Fibroblast of mammary gland (primary cell): ENCODE data around the gene PLXNC1.

Source experiments
- DNase-seq: peaks from one replicate; pipeline ENCODE4 v3.0.0-alpha.2; 2010; ENCODE audit warnings: low read depth
- H3K4me3 ChIP-seq: 2 replicates; pipeline ENCODE4 v1.5.1; 2011; ENCODE audit warnings: low read depth, mild to moderate bottlenecking, low read length, moderate library complexity; ENCODE audit not compliant: control insufficient read depth
- TF ChIP-seq, protein P1 (sequence below): conservative IDR thresholded peaks from 2 replicates; pipeline ENCODE4 v1.5.1; 2011; ENCODE audit warnings: low read depth, low read length, inconsistent platforms; ENCODE audit not compliant: control insufficient read depth, insufficient read depth

PLXNC1 gene

GRCh38 chr12:94191811-94192210 is 43.4 kb downstream of the PLXNC1 start:
- H3K4me3 ChIP-seq = no peak overlapping the region
- DNase-seq = no peak
- TF ChIP-seq, protein P1, sequence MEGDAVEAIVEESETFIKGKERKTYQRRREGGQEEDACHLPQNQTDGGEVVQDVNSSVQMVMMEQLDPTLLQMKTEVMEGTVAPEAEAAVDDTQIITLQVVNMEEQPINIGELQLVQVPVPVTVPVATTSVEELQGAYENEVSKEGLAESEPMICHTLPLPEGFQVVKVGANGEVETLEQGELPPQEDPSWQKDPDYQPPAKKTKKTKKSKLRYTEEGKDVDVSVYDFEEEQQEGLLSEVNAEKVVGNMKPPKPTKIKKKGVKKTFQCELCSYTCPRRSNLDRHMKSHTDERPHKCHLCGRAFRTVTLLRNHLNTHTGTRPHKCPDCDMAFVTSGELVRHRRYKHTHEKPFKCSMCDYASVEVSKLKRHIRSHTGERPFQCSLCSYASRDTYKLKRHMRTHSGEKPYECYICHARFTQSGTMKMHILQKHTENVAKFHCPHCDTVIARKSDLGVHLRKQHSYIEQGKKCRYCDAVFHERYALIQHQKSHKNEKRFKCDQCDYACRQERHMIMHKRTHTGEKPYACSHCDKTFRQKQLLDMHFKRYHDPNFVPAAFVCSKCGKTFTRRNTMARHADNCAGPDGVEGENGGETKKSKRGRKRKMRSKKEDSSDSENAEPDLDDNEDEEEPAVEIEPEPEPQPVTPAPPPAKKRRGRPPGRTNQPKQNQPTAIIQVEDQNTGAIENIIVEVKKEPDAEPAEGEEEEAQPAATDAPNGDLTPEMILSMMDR = no peak

GRCh38 chr12:94192506-94192905 is 44.1 kb downstream of the PLXNC1 start:
- DNase-seq = peak; percentile 53
- TF ChIP-seq, protein P1 = no peak
- no peak overlapping the region for H3K4me3 ChIP-seq

GRCh38 chr12:94193168-94193567 is 44.8 kb downstream of the PLXNC1 start:
- DNase-seq = no peak

DNA sequence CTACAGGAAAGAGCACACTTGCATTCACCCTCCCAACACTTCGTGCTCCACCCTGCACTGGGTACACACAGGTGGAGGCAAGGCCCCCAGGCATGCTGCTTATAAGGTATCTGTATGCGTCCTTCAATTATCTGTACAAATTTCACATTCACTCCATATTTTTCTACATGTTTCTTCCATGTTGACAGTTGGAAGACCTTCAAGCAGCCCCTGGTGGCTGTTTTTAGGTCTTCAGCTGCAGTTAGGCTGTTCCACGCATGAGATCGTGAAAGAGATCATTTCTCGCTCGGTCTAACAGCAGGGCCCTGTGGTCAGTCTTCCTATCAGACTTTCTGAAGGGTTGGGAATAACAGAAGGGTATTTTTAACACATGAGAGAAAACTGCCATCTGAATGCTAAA is 47.1 kb downstream of the PLXNC1 start:
- no peak for DNase-seq
- TF ChIP-seq, protein P1 = peak; percentile 3
- no peak overlapping the region for H3K4me3 ChIP-seq

More at GRCh38 chr12:94193168-94193567, 44.8 kb downstream of the PLXNC1 start:
- TF ChIP-seq, protein P1 = no peak
- no peak overlapping the region for H3K4me3 ChIP-seq

- H3K4me3 ChIP-seq = no peak overlapping the region
- TF ChIP-seq, protein P1 = no peak
- DNase-seq = no peak
These were observed 50.1 kb downstream of the PLXNC1 start for GRCh38 chr12:94198469-94198868.

GRCh38 chr12:94198872-94199271 is 50.5 kb downstream of the PLXNC1 start:
- no peak overlapping the region for H3K4me3 ChIP-seq
- TF ChIP-seq, protein P1 = no peak
- DNase-seq = no peak

GRCh38 chr12:94200069-94200468 is 51.7 kb downstream of the PLXNC1 start:
- TF ChIP-seq, protein P1 = no peak
- no peak for DNase-seq
- H3K4me3 ChIP-seq = no peak overlapping the region
